Left renal cortex interstitium (tissue), 4 donors: ENCODE data around the gene CCDC12. TPM values are rescaled to one million over a fixed set of nuclear protein-coding genes. Genes with fewer than 3 reads are reported as not detected.
"Not testable (repeated sequence)": the region's sequence is repeated elsewhere in the genome, so short reads cannot be mapped to it uniquely, and the experiment has no call there.

Experiments
- DNase-seq, 4 donors: peaks; one replicate each; pipeline ENCODE4 v3.0.0-alpha.2; 2013; ENCODE audit warnings: low read depth in 4 of 4, low spot score in 2 of 4, missing footprints in 1 of 4
- polyA plus RNA-seq, 4 donors: library from polyadenylated mRNA; unstranded; fragments of 120-200 nt; gene quantifications; one replicate each; pipeline ENCODE4 v1.2.1, GENCODE V29; 2013; ENCODE audit not compliant: insufficient read length in 4 of 4

Gene CCDC12
- polyA plus RNA-seq, 4 donors, result 52.4 to 67.5 (median 57.7) TPM

- DNase-seq, result no peak
Observed at GRCh38 chr3:46927718-46928073, 48.8 kb downstream of the CCDC12 start.

DNA sequence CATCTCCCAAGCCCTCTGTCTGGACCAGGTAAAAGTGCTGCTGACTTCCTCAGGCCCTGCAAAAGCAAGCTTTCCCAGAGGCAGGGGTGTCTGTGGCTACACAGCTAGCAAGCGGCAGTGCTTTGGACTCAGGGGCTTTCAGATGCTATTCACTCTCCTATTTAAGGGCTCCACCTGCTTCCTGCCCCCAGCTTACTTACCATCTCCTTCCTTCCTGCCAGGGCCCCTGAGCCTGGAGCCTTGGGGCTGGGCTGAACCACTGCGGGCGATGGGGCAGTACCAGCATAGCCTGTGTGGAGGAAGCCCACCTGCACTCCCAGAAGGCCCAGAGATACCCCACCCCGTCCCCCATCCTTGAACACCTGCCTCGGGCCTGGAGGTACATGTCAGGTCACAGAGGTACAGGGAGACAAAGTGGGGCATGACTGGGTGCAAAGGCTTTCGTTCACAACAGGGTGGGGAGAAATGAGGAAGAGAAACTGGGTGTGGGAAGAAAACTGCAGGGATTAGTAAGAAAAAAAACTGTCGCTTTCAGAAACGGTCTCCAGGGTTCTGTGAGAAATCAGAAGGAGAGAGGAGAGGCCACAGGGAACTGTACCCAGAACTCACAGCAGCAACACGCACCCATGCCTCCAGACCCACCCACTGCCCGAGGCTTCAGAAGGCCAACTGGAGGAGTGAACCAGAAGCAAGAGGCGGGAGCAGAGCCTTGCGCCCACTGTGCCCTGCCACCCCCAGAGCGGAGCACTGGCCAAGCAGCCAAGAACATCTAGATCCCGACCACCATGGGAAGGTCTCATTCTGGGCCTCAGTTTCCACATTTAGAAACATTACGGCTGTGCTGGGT lies 49.5 kb downstream of the CCDC12 start:
- DNase-seq, result no peak

DNA sequence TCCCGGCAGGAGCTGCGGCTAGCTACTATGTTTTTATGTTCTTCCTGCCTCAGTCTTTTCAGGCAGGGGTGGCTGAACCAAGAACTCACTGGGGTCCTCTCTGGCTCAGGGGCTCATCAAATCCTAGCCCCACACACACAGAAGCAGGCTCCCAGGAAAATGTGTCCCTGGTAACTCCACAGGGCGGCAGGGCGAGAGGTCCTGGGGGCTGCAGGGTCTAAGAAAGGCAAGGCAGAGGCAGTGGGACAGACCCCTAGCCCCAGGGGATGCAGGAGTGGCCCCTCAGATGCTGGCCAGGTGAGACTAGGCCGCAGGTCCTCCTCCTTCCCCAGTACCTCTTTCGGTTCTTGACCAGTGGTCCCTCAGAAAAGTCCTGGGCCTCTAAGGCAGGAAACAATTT lies 50.1 kb downstream of the CCDC12 start:
- DNase-seq, result no peak

GRCh38 chr3:46926039-46926438 lies 50.5 kb downstream of the CCDC12 start:
- DNase-seq, result no peak

DNA sequence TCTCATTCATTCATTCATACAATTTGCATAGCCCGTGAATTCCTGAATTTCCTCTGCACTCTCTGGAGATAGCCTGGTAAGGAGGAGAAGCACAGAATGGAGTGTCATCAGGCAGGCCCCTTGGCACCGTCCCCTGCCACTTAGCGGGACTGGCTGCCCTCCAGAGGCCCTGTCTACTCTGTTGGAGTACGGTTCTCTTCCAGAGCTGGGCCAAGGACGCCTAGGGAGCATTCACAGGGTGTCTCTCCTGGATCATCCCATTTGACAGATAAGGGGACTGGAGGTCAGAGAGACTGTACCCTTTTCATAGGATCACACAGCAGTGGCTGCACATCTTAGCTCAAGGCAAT lies 51.0 kb downstream of the CCDC12 start:
- DNase-seq, result no peak

DNA sequence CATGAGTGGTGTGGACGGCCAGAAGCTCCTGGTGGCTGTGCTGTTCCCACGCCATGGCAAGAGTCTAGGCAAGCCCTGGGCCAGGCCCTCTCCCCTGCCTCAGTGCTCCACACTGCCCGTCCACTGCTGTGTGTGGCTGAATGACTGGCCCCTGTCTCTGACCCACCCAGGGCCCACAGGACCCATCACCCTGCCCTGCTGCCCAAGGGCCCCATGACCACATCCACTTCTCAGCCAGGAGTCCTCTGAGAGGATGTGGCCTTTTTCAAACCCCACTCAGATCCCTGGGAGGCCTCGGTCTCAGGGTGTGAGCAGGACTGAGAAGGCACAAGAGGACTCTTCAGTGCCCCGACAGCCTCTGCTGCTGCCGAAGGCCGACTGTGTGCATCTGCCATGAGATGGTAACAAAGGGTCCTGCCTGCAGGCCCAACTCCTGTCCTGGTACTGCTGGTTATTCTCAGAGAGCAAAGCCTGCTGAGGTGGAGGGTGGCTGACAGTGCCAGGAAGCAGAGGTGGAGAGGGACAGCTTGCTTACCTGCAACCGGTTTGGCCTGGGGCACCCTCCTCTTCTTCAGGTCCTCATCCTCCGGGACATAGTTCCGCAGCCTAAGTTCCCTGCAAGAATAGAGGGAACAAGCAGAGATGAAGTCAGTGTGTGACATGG lies 51.5 kb downstream of the CCDC12 start:
- DNase-seq, result no peak

DNA sequence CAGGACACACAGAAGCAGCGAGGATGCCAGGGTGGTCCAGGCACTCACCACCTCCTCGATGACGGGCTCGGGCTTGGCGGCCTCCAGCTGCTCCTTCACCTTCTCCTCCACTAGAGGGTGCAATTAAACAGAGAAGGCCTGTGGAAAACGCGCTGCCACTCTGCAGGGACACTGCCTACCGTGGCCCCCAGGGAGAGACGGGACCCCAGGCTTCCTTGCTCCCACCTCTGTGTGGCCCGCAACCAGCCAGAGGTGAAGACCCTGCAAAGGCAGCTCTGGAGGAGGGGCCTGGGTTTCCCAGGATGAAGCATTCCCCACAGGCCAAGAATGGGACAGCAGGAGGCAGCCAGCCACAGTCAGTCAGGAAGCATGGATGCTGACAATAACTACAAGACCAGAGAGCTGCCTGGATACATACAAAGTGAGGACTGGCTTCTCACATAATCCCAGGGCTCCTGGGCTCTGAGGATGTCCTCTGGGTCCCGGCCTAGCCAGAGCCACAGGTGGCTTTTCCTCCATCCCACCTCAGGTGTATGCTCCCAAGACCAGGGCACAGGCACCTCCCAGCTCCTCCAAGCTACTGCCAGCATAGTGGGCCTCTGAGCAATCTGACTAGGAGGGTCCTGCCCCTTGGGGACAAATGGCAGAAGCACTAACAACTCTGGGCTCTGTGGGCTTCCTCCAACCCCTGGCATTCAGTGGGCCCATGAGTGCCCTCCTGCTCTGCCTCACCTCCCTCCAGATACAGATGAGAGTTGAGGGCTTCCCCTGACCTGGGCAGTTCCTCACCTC lies 52.8 kb downstream of the CCDC12 start:
- DNase-seq, result no peak

DNA sequence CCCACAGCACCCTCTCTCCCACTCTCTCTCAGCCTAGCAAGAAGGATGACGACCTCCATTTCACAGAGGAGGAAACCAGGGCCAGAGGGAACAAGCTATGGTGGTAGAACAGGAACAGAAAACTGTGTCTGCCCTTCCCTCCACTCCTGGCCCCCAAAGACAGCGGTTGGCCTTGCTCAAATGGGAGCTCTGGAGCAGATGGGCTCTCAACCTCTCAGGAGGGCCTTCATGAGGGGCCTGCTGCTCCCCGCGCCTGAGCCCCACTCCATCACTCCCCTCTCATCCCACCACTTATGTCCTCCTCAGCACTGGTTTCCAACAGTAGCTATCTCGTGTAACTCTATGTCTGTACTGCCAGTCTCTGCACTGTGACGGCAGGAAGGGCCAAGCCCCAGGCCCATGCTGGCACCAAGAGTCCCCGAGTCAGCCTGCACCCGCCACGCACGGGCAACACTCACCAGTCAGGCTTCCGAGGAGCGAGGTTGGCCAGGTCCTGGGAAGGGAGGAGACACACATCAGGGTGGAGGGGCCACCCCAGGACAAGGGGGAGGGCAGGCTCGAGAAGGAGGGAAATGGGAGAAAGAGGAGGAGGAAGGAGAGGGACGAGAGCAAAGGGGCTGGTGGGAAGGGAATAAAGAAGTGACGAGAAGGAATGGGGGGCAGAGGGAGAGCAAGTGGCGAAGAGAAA lies 53.5 kb downstream of the CCDC12 start:
- no peak for DNase-seq

- no peak for DNase-seq
Observed at GRCh38 chr3:46922426-46922825, 54.1 kb downstream of the CCDC12 start.

DNA sequence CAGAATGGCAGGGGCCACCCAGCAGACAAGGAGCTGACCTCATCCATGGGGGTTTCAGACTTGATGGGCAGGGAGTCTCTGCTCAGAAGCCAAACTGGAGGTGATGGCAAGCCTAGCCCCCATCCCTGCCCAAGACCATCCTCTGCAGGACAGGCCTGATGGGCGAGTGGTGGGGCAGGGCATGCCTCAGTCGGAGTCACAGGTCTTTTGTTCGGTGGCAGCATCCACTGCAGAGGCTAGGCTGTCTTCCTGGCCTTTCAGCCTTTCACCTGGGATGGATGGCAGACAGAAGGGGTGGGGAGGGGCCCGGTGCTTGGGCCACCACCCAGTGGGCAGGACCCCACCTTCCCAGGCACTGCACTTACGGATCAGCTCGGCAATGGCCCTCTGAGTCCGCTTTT lies 54.7 kb downstream of the CCDC12 start:
- no peak for DNase-seq

DNA sequence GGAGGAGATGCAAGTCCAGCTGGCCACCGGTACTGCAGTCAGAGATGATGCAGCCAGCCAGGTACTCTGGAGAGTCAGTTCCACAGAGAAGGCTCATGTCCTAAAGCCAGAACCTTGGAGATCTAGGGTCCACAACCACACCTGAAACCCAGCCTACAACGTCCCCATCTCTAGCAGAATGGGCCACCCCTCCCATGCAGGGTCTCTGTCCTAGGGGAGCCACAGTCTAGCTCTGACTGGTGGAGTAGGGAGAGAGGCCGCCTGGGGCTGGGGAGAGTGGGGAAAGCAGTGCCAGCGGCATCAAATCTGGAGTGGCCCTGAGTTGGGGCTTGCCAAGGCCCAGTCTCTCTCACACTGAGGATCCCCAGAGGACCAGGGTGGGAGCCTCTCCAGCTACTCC lies 55.5 kb downstream of the CCDC12 start:
- DNase-seq, result no peak

DNA sequence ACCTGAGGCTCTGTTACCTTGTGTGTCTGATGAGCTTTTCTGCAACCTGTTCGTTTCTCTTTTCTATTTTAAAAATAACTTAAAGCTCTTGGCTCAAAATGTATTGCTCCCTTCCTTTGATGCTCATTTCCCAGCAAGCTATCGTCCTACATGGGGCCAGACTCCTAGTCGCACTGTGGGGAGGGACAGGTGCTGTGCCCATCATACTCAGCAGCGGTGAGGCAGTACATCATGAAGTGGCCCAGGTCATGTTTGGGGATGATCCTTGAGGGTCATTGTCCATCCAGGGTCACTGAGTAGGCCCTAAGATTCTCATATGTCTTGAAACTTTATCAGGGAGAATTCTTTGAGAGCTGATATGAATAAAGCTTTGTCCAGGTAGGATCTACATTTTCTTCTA lies 57.9 kb downstream of the CCDC12 start:
- no peak for DNase-seq

GRCh38 chr3:46918202-46918601 lies 58.3 kb downstream of the CCDC12 start:
- no peak for DNase-seq

GRCh38 chr3:46917257-46917656 lies 59.3 kb downstream of the CCDC12 start:
- no peak for DNase-seq

DNA sequence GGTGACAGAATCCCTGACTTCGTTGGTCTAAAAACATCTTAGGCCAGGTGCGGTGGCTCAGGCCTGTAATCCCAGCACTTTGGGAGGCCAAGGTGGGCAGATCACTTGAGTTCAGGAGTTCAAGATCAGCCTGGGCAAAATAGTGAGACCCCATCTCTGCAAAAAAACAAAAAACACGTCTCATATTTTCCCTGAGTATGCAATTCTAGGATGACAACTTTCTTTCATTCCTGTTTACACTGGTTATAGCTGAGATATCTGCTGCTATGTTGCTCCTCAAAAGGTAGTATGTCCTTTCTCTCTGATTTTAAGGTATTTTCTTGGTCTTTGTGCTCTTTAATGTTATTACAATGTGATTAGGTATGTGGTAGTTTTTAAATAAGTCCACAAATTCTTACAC lies 59.7 kb downstream of the CCDC12 start:
- DNase-seq, result no peak

DNA sequence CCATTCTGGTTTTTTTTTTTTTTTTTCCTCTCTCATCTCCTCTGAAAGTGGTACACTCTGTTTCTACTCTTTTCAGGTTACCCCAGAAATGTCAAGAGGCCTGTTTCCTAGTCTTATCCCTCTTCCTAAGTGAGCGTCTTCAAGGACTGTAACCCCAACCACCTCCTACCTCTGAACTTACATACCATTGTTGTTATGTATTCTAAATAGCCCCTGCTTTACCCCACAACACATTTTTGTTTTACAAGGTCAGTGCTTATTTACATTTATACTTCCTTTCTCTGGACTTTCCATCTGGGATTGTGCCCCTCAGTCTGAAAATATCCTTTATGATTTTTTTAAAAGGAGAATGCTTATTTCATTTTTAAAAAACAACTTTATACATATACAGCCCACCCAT lies 60.3 kb downstream of the CCDC12 start:
- DNase-seq, result no peak

DNA sequence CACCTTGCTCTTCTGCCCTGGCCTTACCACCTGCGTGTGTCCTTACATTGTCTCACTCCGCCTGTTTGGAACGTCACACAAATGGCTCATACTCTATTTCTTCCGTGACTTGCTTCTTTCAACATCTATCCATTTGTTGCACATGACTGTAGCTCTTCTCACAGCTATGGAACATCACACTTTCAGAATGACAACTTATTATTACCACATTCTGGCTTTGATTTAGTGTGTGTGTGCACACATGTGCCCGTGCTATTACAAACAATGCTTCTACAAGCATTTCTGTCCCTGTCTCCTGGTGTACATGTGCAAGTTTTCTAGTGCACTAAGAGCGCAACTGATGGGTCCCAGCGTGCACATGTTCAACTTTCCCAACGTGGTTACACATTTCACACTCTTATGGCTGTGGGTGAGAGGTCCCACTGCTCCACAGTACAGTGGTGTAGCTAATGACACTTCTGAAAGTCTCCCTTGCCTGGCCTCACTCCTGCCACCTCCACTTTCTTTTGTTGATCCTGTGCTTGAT lies 61.2 kb downstream of the CCDC12 start:
- DNase-seq, result no peak

GRCh38 chr3:46914849-46915248 lies 61.7 kb downstream of the CCDC12 start:
- no peak for DNase-seq

- no peak for DNase-seq
Observed at GRCh38 chr3:46913644-46914043, 62.9 kb downstream of the CCDC12 start.

- no peak for DNase-seq
Observed at GRCh38 chr3:46912986-46913385, 63.6 kb downstream of the CCDC12 start.

- not testable (repeated sequence) for DNase-seq
Observed at GRCh38 chr3:46910914-46911313, 65.6 kb downstream of the CCDC12 start.
